ENCODE results near the gene TRPV4.
A peak's percentile ranks its signal among the peaks of the same experiment; 100 is the strongest.

TRPV4 gene

GRCh38 chr12:109770861-109771670 is 62.1 kb downstream of the TRPV4 start:
- no peak for ATAC-seq
- peak in 1 of 2 donors; percentile 6 for DNase-seq
- H3K27me3 Mint-ChIP-seq: peaks cover 9% of the 10 kb centered on the region
- H3K27ac Mint-ChIP-seq: no peak overlapping the region
- peaks cover 16% of the 10 kb centered on the region for H3K4me1 Mint-ChIP-seq
- H3K9me3 Mint-ChIP-seq: no peaks in the 10 kb centered on the region
- H3K4me3 Mint-ChIP-seq: no peak overlapping the region

GRCh38 chr12:109770104-109770860 is 62.9 kb downstream of the TRPV4 start:
- peak in 1 of 2 donors; percentile 5 for DNase-seq
- Mint-ChIP-seq H3K27ac (no peak overlapping the region), H3K9me3 (no peaks in the 10 kb centered on the region), H3K27me3 (peaks cover 9% of the 10 kb centered on the region), H3K4me3 (no peak overlapping the region), H3K4me1 (peaks cover 16% of the 10 kb centered on the region)
- ATAC-seq: no peak

- Mint-ChIP-seq H3K4me1 (peaks cover 16% of the 10 kb centered on the region), H3K27ac (peak overlapping the region in 1 of 2 donors; percentile 74), H3K27me3 (peaks cover 9% of the 10 kb centered on the region), H3K4me3 (no peak overlapping the region), H3K9me3 (no peaks in the 10 kb centered on the region)
- DNase-seq: peak in 1 of 2 donors; percentile 8
- ATAC-seq: no peak
These were observed 64.1 kb downstream of the TRPV4 start for GRCh38 chr12:109768901-109769670.

- no peak overlapping the region for H3K4me3 Mint-ChIP-seq
- H3K9me3 Mint-ChIP-seq: peaks cover 0 to 4% of the 10 kb centered on the region in 2 donors
- DNase-seq: peak in 1 of 2 donors; percentile 3
- H3K27me3 Mint-ChIP-seq: peaks cover 1% of the 10 kb centered on the region
- no peak overlapping the region for H3K27ac Mint-ChIP-seq
- peaks cover 12% of the 10 kb centered on the region for H3K4me1 Mint-ChIP-seq
- no peak for ATAC-seq
These were observed 65.0 kb downstream of the TRPV4 start for GRCh38 chr12:109767991-109768900.

- H3K4me3 Mint-ChIP-seq: no peak overlapping the region
- peaks cover 7% of the 10 kb centered on the region for H3K4me1 Mint-ChIP-seq
- no peak for ATAC-seq
- no peaks in the 10 kb centered on the region for H3K27me3 Mint-ChIP-seq
- H3K27ac Mint-ChIP-seq: no peak overlapping the region
- peaks cover 0 to 6% of the 10 kb centered on the region in 2 donors for H3K9me3 Mint-ChIP-seq
- DNase-seq: no peak
These were observed 65.7 kb downstream of the TRPV4 start for GRCh38 chr12:109767456-109767855.

GRCh38 chr12:109766251-109766778 is 66.9 kb downstream of the TRPV4 start:
- H3K4me1 Mint-ChIP-seq: peaks cover 12% of the 10 kb centered on the region
- H3K4me3 Mint-ChIP-seq: no peak overlapping the region
- no peak for ATAC-seq

GRCh38 chr12:109765446-109765810 is 67.8 kb downstream of the TRPV4 start:
- DNase-seq (no peak), ATAC-seq (no peak)
- Mint-ChIP-seq H3K27ac (peak overlapping the region in 1 of 2 donors; percentile 56), H3K4me3 (no peak overlapping the region), H3K27me3 (no peaks in the 10 kb centered on the region), H3K4me1 (peaks cover 17% of the 10 kb centered on the region), H3K9me3 (peaks cover 0 to 6% of the 10 kb centered on the region in 2 donors)

More at GRCh38 chr12:109766251-109766778, 66.9 kb downstream of the TRPV4 start:
- Mint-ChIP-seq H3K27ac (no peak overlapping the region), H3K9me3 (peaks cover 0 to 6% of the 10 kb centered on the region in 2 donors), H3K27me3 (no peaks in the 10 kb centered on the region)
- peak in 1 of 2 donors; percentile 0 for DNase-seq

- peak in 1 of 2 donors; percentile 6 for DNase-seq
- Mint-ChIP-seq H3K4me3 (no peak overlapping the region), H3K27ac (no peak overlapping the region), H3K4me1 (peaks cover 19% of the 10 kb centered on the region), H3K27me3 (no peaks in the 10 kb centered on the region), H3K9me3 (peaks cover 0 to 6% of the 10 kb centered on the region in 2 donors)
- ATAC-seq: no peak
These were observed 68.3 kb downstream of the TRPV4 start for GRCh38 chr12:109764776-109765445.

GRCh38 chr12:109764123-109764522 is 69.1 kb downstream of the TRPV4 start:
- Mint-ChIP-seq H3K9me3 (peaks cover 0 to 6% of the 10 kb centered on the region in 2 donors), H3K27me3 (no peaks in the 10 kb centered on the region), H3K4me1 (peaks cover 19% of the 10 kb centered on the region), H3K27ac (no peak overlapping the region), H3K4me3 (no peak overlapping the region)
- DNase-seq: peak in 1 of 2 donors; percentile 1
- ATAC-seq: no peak

- ATAC-seq (peak; percentile 84), DNase-seq (peak in 1 of 2 donors; percentile 23)
- Mint-ChIP-seq H3K27ac (no peak overlapping the region), H3K9me3 (peaks cover 0 to 6% of the 10 kb centered on the region in 2 donors), H3K4me3 (no peak overlapping the region), H3K4me1 (peaks cover 19% of the 10 kb centered on the region), H3K27me3 (no peaks in the 10 kb centered on the region)
These were observed 69.9 kb downstream of the TRPV4 start for GRCh38 chr12:109763201-109763841.

- Mint-ChIP-seq H3K9me3 (peaks cover 0 to 9% of the 10 kb centered on the region in 2 donors), H3K27ac (no peak overlapping the region), H3K4me1 (peaks cover 19% of the 10 kb centered on the region), H3K4me3 (no peak overlapping the region), H3K27me3 (no peaks in the 10 kb centered on the region)
- ATAC-seq (peak; percentile 4), DNase-seq (no peak)
These were observed 70.5 kb downstream of the TRPV4 start for GRCh38 chr12:109762673-109763191.

GRCh38 chr12:109762071-109762672 is 71.0 kb downstream of the TRPV4 start:
- H3K27ac Mint-ChIP-seq: no peak overlapping the region

More at GRCh38 chr12:109762071-109762672, 71.0 kb downstream of the TRPV4 start:
- H3K4me1 Mint-ChIP-seq: peaks cover 19% of the 10 kb centered on the region
- no peaks in the 10 kb centered on the region for H3K27me3 Mint-ChIP-seq
- H3K4me3 Mint-ChIP-seq: no peak overlapping the region
- peak in 1 of 2 donors; percentile 9 for DNase-seq
- H3K9me3 Mint-ChIP-seq: peaks cover 0 to 15% of the 10 kb centered on the region in 2 donors
- ATAC-seq: no peak

Data from stimulated activated naive CD8-positive, alpha-beta T cell treated with anti-CD3 and anti-CD28 coated beads, Interleukin-15, amount 100 ng/mL, for 72 hours (primary cell).